ENCODE results near the gene SLC3A2.

SLC3A2 gene

GRCh38 chr11:62922653-62923431 lies 42.1 kb downstream of the SLC3A2 start:
- CTCF ChIA-PET, result interaction anchor here (0.8 to 2.7 kb wide), 2 partner anchors 17 to 101 kb away, joined by 3 to 16 read pairs; no protein-coding TSS in a partner anchor
- DNase-seq (ENCODE audit: low spot score), result no peak
- no peak for TF ChIP-seq CTCF (conservative IDR thresholded peaks at IDR 0.05; ENCODE audit: low read depth)
- H3K27ac ChIP-seq, result no peak overlapping the region; the same call in 1 of the 2 replicates
- POLR2A ChIA-PET (ENCODE audit: low non-redundant PET), result interaction anchor here (0.7 kb wide), 1 partner anchor 107 kb away, joined by 3 read pairs; no protein-coding TSS in a partner anchor

- no peak for DNase-seq (ENCODE audit: low spot score)
- H3K27ac ChIP-seq, result no peak overlapping the region
- ChIA-PET POLR2A (ENCODE audit: low non-redundant PET) (no interaction called here), CTCF (interaction anchor here (0.8 to 2.7 kb wide), 2 partner anchors 18 to 100 kb away, joined by 3 to 16 read pairs; no protein-coding TSS in a partner anchor)
- no peak for TF ChIP-seq CTCF (conservative IDR thresholded peaks at IDR 0.05; ENCODE audit: low read depth)
Observed at GRCh38 chr11:62923601-62924411, 43.1 kb downstream of the SLC3A2 start.

DNA sequence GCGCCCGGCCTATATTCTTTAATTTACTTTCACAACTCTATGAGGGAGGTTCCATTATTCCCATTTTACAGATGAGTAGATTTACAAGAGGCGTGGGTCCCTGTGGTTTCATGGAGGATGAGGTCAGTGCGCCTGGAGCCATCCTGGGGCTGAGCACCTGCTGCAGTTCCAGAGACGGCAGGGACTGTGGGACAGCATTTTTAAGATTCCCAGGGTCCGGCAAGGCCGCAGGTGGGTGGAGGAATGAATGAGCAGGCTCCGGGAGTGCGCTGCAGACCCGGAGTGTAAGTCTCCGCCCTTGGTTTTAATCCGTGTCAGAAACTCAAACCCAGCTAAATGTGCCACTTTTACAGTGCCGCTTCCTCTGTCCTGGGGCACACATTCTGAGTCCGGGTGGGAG lies 44.6 kb downstream of the SLC3A2 start:
- no peak for TF ChIP-seq CTCF (conservative IDR thresholded peaks at IDR 0.05; ENCODE audit: low read depth)
- no peak overlapping the region for H3K27ac ChIP-seq
- ChIA-PET CTCF (interaction anchor here (0.6 to 2.5 kb wide), 2 partner anchors 19 to 50 kb away, joined by 3 to 5 read pairs; no protein-coding TSS in a partner anchor), POLR2A (ENCODE audit: low non-redundant PET) (no interaction called here)
- DNase-seq (ENCODE audit: low spot score), result no peak

GRCh38 chr11:62925745-62926679 lies 45.3 kb downstream of the SLC3A2 start:
- no peak for DNase-seq (ENCODE audit: low spot score)
- no peak overlapping the region for H3K27ac ChIP-seq
- no peak for TF ChIP-seq CTCF (conservative IDR thresholded peaks at IDR 0.05; ENCODE audit: low read depth)
- ChIA-PET CTCF (interaction anchor here (0.6 to 2.5 kb wide), 4 partner anchors 20 to 135 kb away, joined by 3 to 5 read pairs (median 3); no protein-coding TSS in a partner anchor), POLR2A (ENCODE audit: low non-redundant PET) (no interaction called here)

- no peak for DNase-seq (ENCODE audit: low spot score)
- CTCF ChIA-PET, result interaction anchor here (0.7 to 2.5 kb wide), 3 partner anchors 21 to 136 kb away, joined by 3 to 5 read pairs (median 3); no protein-coding TSS in a partner anchor
- no peak for TF ChIP-seq CTCF (conservative IDR thresholded peaks at IDR 0.05; ENCODE audit: low read depth)
- H3K27ac ChIP-seq, result no peak overlapping the region
- POLR2A ChIA-PET (ENCODE audit: low non-redundant PET), result no interaction called here
Observed at GRCh38 chr11:62926680-62927455, 46.2 kb downstream of the SLC3A2 start.

Data from RWPE1 (cell line).